DMS53 (cell line): Measurements from ENCODE around the gene LINGO3.

Experiments
- DNase-seq: peaks from one replicate; lab custom pipeline; 2025; lab: John Stamatoyannopoulos, UW

LINGO3 gene

GRCh38 chr19:2261438-2262172 is 46.3 kb downstream of the LINGO3 start:
- peak; percentile 41 for DNase-seq

GRCh38 chr19:2260341-2260805 is 47.6 kb downstream of the LINGO3 start:
- peak; percentile 63 for DNase-seq

GRCh38 chr19:2259336-2259735 is 48.6 kb downstream of the LINGO3 start:
- peak; percentile 85 for DNase-seq
